Endothelial cell (in vitro differentiated cells): ENCODE measurements around the gene PATL2. TPM values are rescaled to one million over a fixed set of nuclear protein-coding genes. Genes with fewer than 3 reads are reported as not detected.
"Not testable (repeated sequence)": the region's sequence is repeated elsewhere in the genome, so short reads cannot be mapped to it uniquely, and the experiment has no call there.

Experiments
- DNase-seq: peaks from one replicate; pipeline ENCODE4 v3.0.0; 2021; ENCODE audit warnings: low spot score
- H3K27ac Mint-ChIP-seq: one replicate; pipeline ENCODE4 v1.8.0; 2021; ENCODE audit warnings: mixed read lengths, inconsistent platforms; ENCODE audit not compliant: unreplicated experiment
- H3K27me3 Mint-ChIP-seq: one replicate; pipeline ENCODE4 v1.8.0; 2021; ENCODE audit warnings: mild to moderate bottlenecking, moderate library complexity, mixed read lengths, inconsistent platforms; ENCODE audit not compliant: unreplicated experiment
- H3K36me3 Mint-ChIP-seq: one replicate; pipeline ENCODE4 v1.8.0; 2021; ENCODE audit warnings: mild to moderate bottlenecking, low read depth, mixed read lengths, inconsistent platforms; ENCODE audit not compliant: unreplicated experiment
- H3K4me1 Mint-ChIP-seq: one replicate; pipeline ENCODE4 v1.8.0; 2021; ENCODE audit warnings: mild to moderate bottlenecking, mixed read lengths, inconsistent platforms; ENCODE audit not compliant: unreplicated experiment
- H3K4me3 Mint-ChIP-seq: one replicate; pipeline ENCODE4 v1.8.0; 2021; ENCODE audit warnings: mild to moderate bottlenecking, mixed read lengths, inconsistent platforms; ENCODE audit not compliant: unreplicated experiment
- H3K9me3 Mint-ChIP-seq: one replicate; pipeline ENCODE4 v1.8.0; 2021; ENCODE audit warnings: mixed read lengths, inconsistent platforms; ENCODE audit not compliant: unreplicated experiment
- total RNA-seq: library from RNA; stranded (reverse); fragmentation: NEBNext Ultra II Directional; extraction: Animal tissue kit (Norgen Biotek cat#: 25700); gene quantifications from one replicate; pipeline ENCODE4 v1.2.1, GENCODE V29; 2021; ENCODE audit not compliant: unreplicated experiment
- TF ChIP-seq, protein P1 (sequence below): fragments of 200-600 bp; sonication (generic); IDR thresholded peaks from one replicate; pipeline ENCODE4 v1.5.0; 2021; ENCODE audit warnings: antibody characterized with exemption; ENCODE audit not compliant: unreplicated experiment

PATL2 gene
- total RNA-seq, 1 donor from 2014 or later = 0.69 TPM

DNA sequence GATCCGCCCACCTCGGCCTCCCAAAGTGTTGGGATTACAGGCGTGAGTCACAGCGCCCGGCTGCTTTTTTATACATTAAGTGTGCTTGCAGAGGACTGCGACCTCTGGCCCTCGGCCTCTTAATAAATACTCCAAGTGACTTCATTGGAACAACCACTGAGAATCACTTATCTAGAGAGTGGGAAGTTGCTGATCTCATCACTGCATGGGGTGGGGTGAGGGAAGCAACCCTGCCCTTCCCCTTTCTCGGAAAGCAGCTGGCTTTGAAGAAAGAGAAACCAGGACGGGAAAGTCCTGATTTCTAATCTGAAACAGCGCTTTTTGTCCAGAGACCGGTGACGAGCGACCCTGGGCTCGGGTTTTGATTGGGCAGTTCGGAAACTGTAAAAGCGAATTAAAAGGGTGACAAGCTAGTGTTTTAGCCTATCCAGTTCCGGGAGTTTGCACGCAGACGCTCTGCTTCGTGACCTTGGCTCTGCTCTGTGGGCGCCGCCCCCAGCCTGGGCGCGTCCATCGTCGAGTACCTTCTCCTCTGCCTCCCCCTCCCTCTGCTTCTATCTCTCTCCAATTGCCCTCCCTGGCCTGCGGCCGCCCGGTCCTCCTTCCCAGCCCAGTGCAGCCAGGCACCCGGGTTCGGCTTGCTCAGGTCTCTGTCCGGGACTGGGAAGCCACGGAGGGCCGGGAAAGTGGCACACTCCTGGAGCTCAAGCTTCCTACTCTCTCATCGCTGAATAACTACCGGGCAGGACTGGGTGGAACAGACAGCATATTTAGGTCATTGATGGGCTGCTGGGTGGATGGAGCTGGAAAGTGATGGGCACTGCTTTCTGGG, 17.7 kb upstream of the PATL2 start:
- Mint-ChIP-seq H3K27ac (peak overlapping the region; percentile 92), H3K9me3 (no peaks in the 10 kb centered on the region), H3K27me3 (no peaks in the 10 kb centered on the region), H3K36me3 (peaks cover 6% of the 10 kb centered on the region), H3K4me1 (peaks cover 19% of the 10 kb centered on the region), H3K4me3 (peak overlapping the region; percentile 97)
- TF ChIP-seq, protein P1, sequence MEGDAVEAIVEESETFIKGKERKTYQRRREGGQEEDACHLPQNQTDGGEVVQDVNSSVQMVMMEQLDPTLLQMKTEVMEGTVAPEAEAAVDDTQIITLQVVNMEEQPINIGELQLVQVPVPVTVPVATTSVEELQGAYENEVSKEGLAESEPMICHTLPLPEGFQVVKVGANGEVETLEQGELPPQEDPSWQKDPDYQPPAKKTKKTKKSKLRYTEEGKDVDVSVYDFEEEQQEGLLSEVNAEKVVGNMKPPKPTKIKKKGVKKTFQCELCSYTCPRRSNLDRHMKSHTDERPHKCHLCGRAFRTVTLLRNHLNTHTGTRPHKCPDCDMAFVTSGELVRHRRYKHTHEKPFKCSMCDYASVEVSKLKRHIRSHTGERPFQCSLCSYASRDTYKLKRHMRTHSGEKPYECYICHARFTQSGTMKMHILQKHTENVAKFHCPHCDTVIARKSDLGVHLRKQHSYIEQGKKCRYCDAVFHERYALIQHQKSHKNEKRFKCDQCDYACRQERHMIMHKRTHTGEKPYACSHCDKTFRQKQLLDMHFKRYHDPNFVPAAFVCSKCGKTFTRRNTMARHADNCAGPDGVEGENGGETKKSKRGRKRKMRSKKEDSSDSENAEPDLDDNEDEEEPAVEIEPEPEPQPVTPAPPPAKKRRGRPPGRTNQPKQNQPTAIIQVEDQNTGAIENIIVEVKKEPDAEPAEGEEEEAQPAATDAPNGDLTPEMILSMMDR = no peak
- DNase-seq = peak; percentile 84

DNA sequence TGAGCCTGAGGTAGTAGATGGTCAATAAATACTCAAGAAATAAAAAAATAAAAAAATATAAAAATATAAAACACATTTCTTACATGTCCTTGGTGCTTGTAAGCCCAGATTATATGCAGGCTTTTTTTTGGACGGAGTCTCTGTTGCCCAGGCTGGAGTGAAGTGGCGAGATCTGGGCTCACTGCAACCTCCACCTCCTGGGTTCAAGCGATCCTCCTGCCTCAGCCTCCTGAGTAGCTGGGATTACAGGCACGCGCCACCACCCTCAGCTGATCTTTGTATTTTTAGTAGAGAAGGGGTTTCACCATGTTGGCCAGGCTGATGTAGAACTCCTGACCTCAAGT, 17.1 kb upstream of the PATL2 start:
- H3K27me3 Mint-ChIP-seq, H3K36me3 Mint-ChIP-seq, H3K9me3 Mint-ChIP-seq, DNase-seq: not testable (repeated sequence)
- H3K4me3 Mint-ChIP-seq = peak overlapping the region; percentile 97
- peaks cover 17% of the 10 kb centered on the region for H3K4me1 Mint-ChIP-seq
- H3K27ac Mint-ChIP-seq = peak overlapping the region; percentile 92

DNA sequence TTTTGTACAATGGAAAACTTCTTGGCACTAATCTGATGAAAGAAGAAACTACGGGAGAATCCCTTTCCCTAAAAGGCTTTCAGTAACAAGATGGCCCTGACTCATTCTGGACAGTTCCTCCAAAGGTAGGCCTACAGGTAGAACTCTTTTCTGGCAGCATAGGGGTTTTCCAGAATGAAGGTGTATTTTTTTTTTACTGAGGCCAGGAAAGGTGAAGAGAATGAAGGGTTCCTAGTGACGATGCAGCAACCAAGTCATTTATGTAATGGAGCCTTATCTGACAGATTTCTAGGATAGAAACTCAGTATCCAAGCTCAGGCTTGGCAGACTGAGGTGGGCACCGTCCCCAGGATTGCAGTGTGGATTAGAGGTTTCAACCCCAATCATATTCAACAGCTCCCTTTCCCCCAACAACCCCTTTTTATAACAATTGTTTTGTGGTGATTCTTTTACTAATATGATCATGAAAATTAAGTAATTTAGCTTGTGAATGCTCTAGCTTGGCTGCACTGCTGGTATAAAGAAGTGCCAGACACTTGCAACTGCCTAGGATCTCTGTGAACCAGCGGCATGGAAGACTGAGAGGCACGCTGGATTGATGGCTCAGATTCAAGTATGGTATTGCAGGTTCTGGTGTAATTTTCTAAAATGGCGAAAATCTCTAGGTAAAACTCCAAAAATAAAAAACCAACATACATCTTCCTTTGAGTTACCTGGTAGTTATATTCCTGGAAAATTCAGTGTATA, 16.5 kb upstream of the PATL2 start:
- TF ChIP-seq, protein P1 = no peak
- Mint-ChIP-seq H3K4me3 (no peak overlapping the region), H3K27me3 (no peaks in the 10 kb centered on the region), H3K27ac (peak overlapping the region; percentile 48), H3K4me1 (peaks cover 17% of the 10 kb centered on the region), H3K9me3 (no peaks in the 10 kb centered on the region), H3K36me3 (peaks cover 6% of the 10 kb centered on the region)
- DNase-seq = no peak

DNA sequence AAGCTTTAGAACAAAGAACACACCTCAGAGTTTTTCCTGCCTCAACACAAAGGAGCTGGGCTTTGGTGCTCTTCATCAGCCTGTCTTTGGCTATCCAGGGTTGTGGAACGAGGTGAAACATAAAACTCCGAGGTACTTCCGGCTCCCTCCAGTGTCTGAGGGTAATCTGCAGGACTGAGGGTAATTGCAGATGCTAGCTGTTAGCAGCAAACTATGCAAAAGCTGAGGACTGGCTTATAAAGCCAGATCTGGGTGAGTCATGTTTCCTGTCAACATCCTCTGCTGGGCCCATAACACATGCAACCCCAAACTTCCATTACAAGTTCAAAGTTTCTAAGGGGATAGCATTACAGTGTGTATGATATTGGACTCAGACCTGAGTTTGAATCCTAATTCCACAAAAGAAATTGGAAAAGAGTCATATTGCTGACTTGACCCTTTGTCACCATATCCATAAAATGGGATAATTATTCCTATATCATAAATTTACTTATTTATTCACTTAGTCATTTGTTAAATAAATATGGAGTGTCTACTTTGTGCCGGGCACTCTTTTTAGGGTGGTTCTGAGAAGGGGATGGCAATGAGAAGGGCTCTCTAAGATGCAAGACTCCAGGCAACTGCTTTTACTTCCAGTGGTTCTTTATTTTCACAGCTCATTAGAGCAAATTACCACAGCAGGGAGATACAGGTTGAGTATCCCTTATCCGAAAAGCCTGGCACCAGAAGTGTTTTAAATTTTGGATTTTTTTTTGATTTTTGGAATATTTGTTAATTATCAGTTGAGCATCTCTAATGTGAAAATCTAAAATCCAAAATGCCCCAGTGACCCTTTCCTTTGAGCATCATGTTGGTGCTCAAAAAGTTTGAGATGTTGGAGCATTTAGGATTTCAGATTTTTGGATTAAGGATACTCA, 15.7 kb upstream of the PATL2 start:
- TF ChIP-seq, protein P1 = no peak
- Mint-ChIP-seq H3K4me1 (peaks cover 17% of the 10 kb centered on the region), H3K27me3 (no peaks in the 10 kb centered on the region), H3K36me3 (peaks cover 3% of the 10 kb centered on the region), H3K9me3 (no peaks in the 10 kb centered on the region), H3K27ac (peak overlapping the region; percentile 90), H3K4me3 (no peak overlapping the region)
- DNase-seq = no peak

DNA sequence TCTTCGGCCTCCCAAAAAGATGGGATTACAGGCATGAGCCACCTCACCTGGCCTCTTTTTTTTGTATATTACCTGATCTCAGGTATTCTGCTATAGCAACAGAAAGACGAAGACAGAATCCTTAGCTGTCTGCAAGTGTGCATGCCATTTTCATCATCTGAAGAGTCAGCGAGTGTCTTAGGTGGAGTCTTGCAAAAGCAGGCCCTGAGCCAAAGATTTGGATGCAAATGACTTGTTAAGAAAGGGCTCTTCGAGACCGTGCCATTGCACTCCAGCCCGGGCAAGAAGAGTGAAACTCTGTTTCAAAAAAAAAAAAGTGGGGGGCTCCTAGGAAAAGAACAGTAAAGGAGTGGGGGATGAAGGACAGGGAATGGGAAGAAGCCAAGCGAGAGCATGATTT, 15.0 kb upstream of the PATL2 start:
- no peak for DNase-seq
- H3K9me3 Mint-ChIP-seq = no peaks in the 10 kb centered on the region
- peaks cover 17% of the 10 kb centered on the region for H3K4me1 Mint-ChIP-seq
- H3K4me3 Mint-ChIP-seq = no peak overlapping the region
- peaks cover under 1% of the 10 kb centered on the region for H3K36me3 Mint-ChIP-seq
- no peaks in the 10 kb centered on the region for H3K27me3 Mint-ChIP-seq
- TF ChIP-seq, protein P1 = no peak
- peak overlapping the region; percentile 90 for H3K27ac Mint-ChIP-seq
